H1 (cell line): Measurements from ENCODE around the gene ORC5. TPM values are rescaled to one million over a fixed set of nuclear protein-coding genes. Genes with fewer than 3 reads are reported as not detected.

Source experiments
- CTCF ChIA-PET: fragments of 300-600 bp; sonication (Branson Sonifier 250); formaldehyde crosslinking; loops from one replicate; lab custom pipeline; 2021; ENCODE audit not compliant: partially characterized antibody; lab: Charles Lee
- POLR2A ChIA-PET: fragments of 300-600 bp; sonication (Branson Sonifier 250); formaldehyde crosslinking; loops from one replicate; lab custom pipeline; 2021; ENCODE audit warnings: inconsistent platforms; ENCODE audit not compliant: partially characterized antibody; lab: Charles Lee
- DNase-seq, 2 experiments: peaks; one replicate each; pipeline versions ENCODE4 v3.0.0 to v3.0.0-alpha.2; 2010 to 2022; ENCODE audit warnings: low spot score in 2 of 2, low read depth in 1 of 2, mixed read lengths in 1 of 2
- FAIRE-seq: peaks from 2 replicates; lab custom pipeline; 2011; peaks lifted over from hg19 to GRCh38; lab: Jason Lieb, UNC
- H2AFZ ChIP-seq: 2 replicates; pipeline ENCODE4 v1.8.1; 2012; ENCODE audit warnings: low read length, inconsistent platforms
- H2AK5ac ChIP-seq: 2 replicates; pipeline ENCODE4 v1.6.1; 2013; ENCODE audit warnings: low read depth, low read length
- H2BK120ac ChIP-seq: replicated peaks from 2 replicates; pipeline ENCODE3; 2013; ENCODE audit warnings: low read depth, low read length, inconsistent platforms
- H2BK12ac ChIP-seq: 2 replicates; pipeline ENCODE4 v1.6.1; 2013; ENCODE audit warnings: low read depth, low read length
- H2BK15ac ChIP-seq: 2 replicates; pipeline ENCODE4 v1.6.1; 2013; ENCODE audit warnings: low read length
- H2BK20ac ChIP-seq: 2 replicates; pipeline ENCODE4 v1.6.1; 2013; ENCODE audit warnings: low read length
- H2BK5ac ChIP-seq: 2 replicates; pipeline ENCODE4 v1.6.1; 2013; ENCODE audit warnings: low read depth, low read length
- H3K14ac ChIP-seq: 2 replicates; pipeline ENCODE4 v1.6.1; 2013; ENCODE audit warnings: inconsistent platforms; ENCODE audit not compliant: insufficient read length
- H3K18ac ChIP-seq: 2 replicates; pipeline ENCODE4 v1.6.1; 2013; ENCODE audit warnings: low read length; ENCODE audit errors: extremely low read depth
- H3K23ac ChIP-seq: 2 replicates; pipeline ENCODE4 v1.6.1; 2013; ENCODE audit warnings: inconsistent platforms; ENCODE audit not compliant: insufficient read length
- H3K23me2 ChIP-seq: 2 replicates; pipeline ENCODE4 v1.6.1; 2013; ENCODE audit warnings: low read depth, low read length
- H3K27ac ChIP-seq: 2 replicates; pipeline ENCODE4 v1.6.1; 2011; ENCODE audit warnings: low read depth, low read length, inconsistent platforms
- H3K27me3 ChIP-seq, 4 experiments: replicated peaks in 1 of 4; 1 replicate in 1 of 4; 2 replicates in 3 of 4; pipeline versions ENCODE4 v1.6.1 to v1.8.1; 2011 to 2013; ENCODE audit warnings: low read length in 3 of 4, mild to moderate bottlenecking in 3 of 4, inconsistent platforms in 2 of 4, mixed read lengths in 2 of 4, moderate library complexity in 1 of 4; ENCODE audit not compliant: control insufficient read depth in 3 of 4, insufficient read depth in 3 of 4; ENCODE audit errors: extremely low read depth in 1 of 4
- H3K36me3 ChIP-seq, 4 experiments: 2 replicates each; pipeline versions ENCODE4 v1.6.1 to v1.8.1; 2011 to 2013; ENCODE audit warnings: mild to moderate bottlenecking in 4 of 4, low read length in 3 of 4, moderate library complexity in 2 of 4, control low read depth in 1 of 4, inconsistent platforms in 1 of 4; ENCODE audit not compliant: insufficient read depth in 4 of 4, control insufficient read depth in 2 of 4
- H3K4ac ChIP-seq: replicated peaks from 2 replicates; pipeline ENCODE3; 2013; ENCODE audit warnings: low read length, low read depth, mixed read lengths, inconsistent platforms; ENCODE audit not compliant: insufficient read length
- H3K4me1 ChIP-seq, 4 experiments: replicated peaks in 1 of 4; 1 replicate in 1 of 4; 2 replicates in 3 of 4; pipeline versions ENCODE4 v1.6.1 to v1.8.1; 2011 to 2013; ENCODE audit warnings: low read length in 3 of 4, inconsistent platforms in 2 of 4, mixed read lengths in 1 of 4; ENCODE audit not compliant: insufficient read depth in 4 of 4, control insufficient read depth in 3 of 4
- H3K4me2 ChIP-seq, 2 experiments: 2 replicates each; pipeline versions ENCODE4 v1.6.1 to v1.8.1; 2011 to 2013; ENCODE audit warnings: low read depth in 2 of 2, low read length in 2 of 2, control low read depth in 1 of 2, inconsistent platforms in 1 of 2, mild to moderate bottlenecking in 1 of 2; ENCODE audit not compliant: insufficient read depth in 1 of 2
- H3K4me3 ChIP-seq, 4 experiments: fragments of 200-600, 300-600 bp in 1 of 4; sonication (generic), shearing (Covaris generic), sonication (Bioruptor Twin) in 1 of 4; 2 replicates each; pipeline versions ENCODE4 v1.5.1 to v1.8.1; 2011 to 2016; ENCODE audit warnings: low read length in 4 of 4, low read depth in 3 of 4, control low read depth in 2 of 4, inconsistent platforms in 2 of 4, mild to moderate bottlenecking in 2 of 4, mixed read lengths in 1 of 4, moderate library complexity in 1 of 4; ENCODE audit not compliant: insufficient read depth in 2 of 4; ENCODE audit errors: extremely low read depth in 1 of 4
- H3K56ac ChIP-seq: replicated peaks from 2 replicates; pipeline ENCODE3; 2013; ENCODE audit warnings: low read depth, mild to moderate bottlenecking, mixed read lengths, low read length, inconsistent platforms; ENCODE audit not compliant: insufficient read length
- H3K79me1 ChIP-seq: 2 replicates; pipeline ENCODE4 v1.6.1; 2013; ENCODE audit warnings: low read depth, low read length, control low read depth
- H3K79me2 ChIP-seq, 2 experiments: 2 replicates each; pipeline versions ENCODE4 v1.6.1 to v1.8.1; 2012 to 2013; ENCODE audit warnings: low read length in 2 of 2, mild to moderate bottlenecking in 2 of 2, inconsistent platforms in 1 of 2; ENCODE audit not compliant: insufficient read depth in 2 of 2, control insufficient read depth in 1 of 2
- H3K9ac ChIP-seq, 4 experiments: replicated peaks in 1 of 4; 1 replicate in 1 of 4; 2 replicates in 3 of 4; pipeline versions ENCODE4 v1.6.1 to v1.8.1; 2011 to 2013; ENCODE audit warnings: low read depth in 3 of 4, low read length in 3 of 4, control low read depth in 2 of 4, mild to moderate bottlenecking in 2 of 4, moderate library complexity in 2 of 4, inconsistent platforms in 1 of 4; ENCODE audit errors: extremely low read depth in 1 of 4
- H3K9me3 ChIP-seq, 2 experiments: 2 replicates each; pipeline versions ENCODE4 v1.6.1 to v1.8.1; 2012 to 2013; ENCODE audit warnings: mild to moderate bottlenecking in 2 of 2, moderate library complexity in 2 of 2, control low read depth in 1 of 2, inconsistent platforms in 1 of 2, low read depth in 1 of 2, low read length in 1 of 2, mixed read lengths in 1 of 2; ENCODE audit not compliant: insufficient read depth in 2 of 2
- H4K20me1 ChIP-seq, 2 experiments: replicated peaks in 1 of 2; 2 replicates each; pipeline versions ENCODE3 to v1.8.1; 2011 to 2013; ENCODE audit warnings: inconsistent platforms in 2 of 2, low read length in 2 of 2, mild to moderate bottlenecking in 1 of 2; ENCODE audit not compliant: insufficient read depth in 2 of 2, control insufficient read depth in 1 of 2
- H4K5ac ChIP-seq: 2 replicates; pipeline ENCODE4 v1.6.1; 2013; ENCODE audit warnings: low read length, low read depth, mixed read lengths, inconsistent platforms; ENCODE audit not compliant: insufficient read length
- H4K8ac ChIP-seq: 2 replicates; pipeline ENCODE4 v1.8.0; 2013; ENCODE audit warnings: mild to moderate bottlenecking, moderate library complexity, low read length, inconsistent platforms; ENCODE audit not compliant: insufficient read depth; ENCODE audit errors: extremely low read depth
- H4K91ac ChIP-seq: replicated peaks from 2 replicates; pipeline ENCODE3; 2013; ENCODE audit warnings: low read length, mixed read lengths, inconsistent platforms; ENCODE audit not compliant: insufficient read length
- CTBP2 ChIP-seq: IDR thresholded peaks from 2 replicates; pipeline ENCODE4 v1.7.0; 2011; ENCODE audit warnings: borderline replicate concordance, mild to moderate bottlenecking, moderate library complexity, mixed read lengths, low read length; ENCODE audit not compliant: insufficient read depth, insufficient read length
- EGR1 ChIP-seq: IDR thresholded peaks from 2 replicates; pipeline ENCODE4 v1.6.1; 2011; ENCODE audit warnings: low read depth, low read length, borderline replicate concordance
- RAD21 ChIP-seq, 2 experiments: IDR thresholded peaks in 1 of 2; conservative IDR thresholded peaks in 1 of 2; 2 replicates each; pipeline ENCODE4 v1.6.1; 2011; ENCODE audit warnings: low read depth in 2 of 2, low read length in 2 of 2, improper control_type of control experiment in 1 of 2, inconsistent platforms in 1 of 2, mild to moderate bottlenecking in 1 of 2, moderate library complexity in 1 of 2
- WGBS, 2 experiments: shearing (Covaris generic) in 1 of 2; methylation state at CpG; one replicate each; pipeline versions ENCODE4 v1.1.6 to v1.1.7; 2013 to 2015; ENCODE audit warnings: low lambda C conversion rate in 2 of 2, mixed read lengths in 2 of 2, inconsistent platforms in 1 of 2, low coverage in 1 of 2, missing lambda C conversion rate in 1 of 2; ENCODE audit not compliant: insufficient replicate concordance in 2 of 2, insufficient coverage in 1 of 2, insufficient read length in 1 of 2; ENCODE audit errors: extremely low coverage in 1 of 2, missing lambda C conversion rate in 1 of 2; 5-methylcytosine and 5-hydroxymethylcytosine counted together
- polyA plus RNA-seq, 7 experiments: library from polyadenylated mRNA; depleted of rRNA in 3 of 7; stranded (reverse) in 5 of 7; unstranded in 2 of 7; fragments of >200 nt in 5 of 7; fragments of 200-250 nt in 2 of 7; gene quantifications; 1 replicate in 5 of 7; 2 replicates in 1 of 7; 4 replicates in 1 of 7; pipeline versions ENCODE4 v1.2.1 to v1.2.3, GENCODE V29; 2011 to 2013; ENCODE audit warnings: missing spikeins in 2 of 7, mixed read lengths in 2 of 7
- total RNA-seq: library from RNA; stranded (reverse); fragmentation: NEBNext Ultra II Directional; extraction: Animal tissue kit (Norgen Biotek cat#: 25700); gene quantifications from 2 replicates; pipeline ENCODE4 v1.2.1, GENCODE V29; 2021

ORC5 gene
- total and polyA plus RNA-seq, 2 of the 8 experiments (the other 6 are each of a cell fraction or from before 2014, with no cell fraction given): 7.7 to 19.9 TPM

- H3K36me3 ChIP-seq: no peaks in the 10 kb centered on the region
- no peak overlapping the region for H3K56ac ChIP-seq
- no peak overlapping the region for H2AK5ac ChIP-seq
- no peak overlapping the region for H4K8ac ChIP-seq
- TF ChIP-seq EGR1 (no peak), CTBP2 (no peak), RAD21 (IDR thresholded peaks at IDR 0.05 in 1 of 2, conservative IDR thresholded peaks at IDR 0.05 in 1 of 2; ENCODE audit: low read depth in 2 of 2, low read length in 2 of 2) (no peak)
- no peak overlapping the region for H2BK120ac ChIP-seq
- no peak overlapping the region for H3K23ac ChIP-seq
- DNase-seq: no peak
- no peak overlapping the region for H2BK5ac ChIP-seq
- no peaks in the 10 kb centered on the region for H4K20me1 ChIP-seq
- no peak overlapping the region for H3K4ac ChIP-seq
- H3K18ac ChIP-seq: no peak overlapping the region
- H4K91ac ChIP-seq: no peak overlapping the region
- H2BK20ac ChIP-seq: no peak overlapping the region
- no peak overlapping the region for H2BK12ac ChIP-seq
- H3K9ac ChIP-seq: no peak overlapping the region
- H3K27ac ChIP-seq: no peak overlapping the region
- H2AFZ ChIP-seq: 0 out of 2 replicates have a peak overlapping the region, but pooled peaks have one; percentile 100
- no peaks in the 10 kb centered on the region for H3K79me1 ChIP-seq
- no peak overlapping the region for H2BK15ac ChIP-seq
- no peak overlapping the region for H4K5ac ChIP-seq
- WGBS, 2 experiments: 89% methylated on average over 4 of the region's 4 CpGs; no CpG with 5 or more reads in 1 of the 2 experiments
- no peaks in the 10 kb centered on the region for H3K9me3 ChIP-seq
- CTCF ChIA-PET: interaction anchor here (0.7 to 2.4 kb wide), 12 partner anchors 10 to 622 kb away, joined by 3 to 21 read pairs (median 4); no protein-coding TSS in a partner anchor
- no peak for FAIRE-seq
- no peaks in the 10 kb centered on the region for H3K79me2 ChIP-seq
- POLR2A ChIA-PET: no interaction called here
- 0 out of 2 replicates have a peak, but pooled peaks cover 2% of the 10 kb centered on the region for H3K23me2 ChIP-seq
- H3K4me2 ChIP-seq: 0 out of 4 replicates have a peak overlapping the region, but pooled peaks of 1 of the 2 experiments have one; percentile 36
- peaks cover 0 to 6% (median 2%) of the 10 kb centered on the region in 4 experiments; a peak in 3 of 7 replicates for H3K4me1 ChIP-seq
- no peak overlapping the region for H3K14ac ChIP-seq
- H3K4me3 ChIP-seq: no peak overlapping the region
- no peaks in the 10 kb centered on the region for H3K27me3 ChIP-seq
Observed at GRCh38 chr7:104230606-104231005, 22.8 kb upstream of the ORC5 start.
